ENCODE results near the gene ATP8B4.

ATP8B4 gene

GRCh38 chr15:49848282-49848724 lies 270.7 kb downstream of the ATP8B4 start:
- FAIRE-seq = no peak

DNA sequence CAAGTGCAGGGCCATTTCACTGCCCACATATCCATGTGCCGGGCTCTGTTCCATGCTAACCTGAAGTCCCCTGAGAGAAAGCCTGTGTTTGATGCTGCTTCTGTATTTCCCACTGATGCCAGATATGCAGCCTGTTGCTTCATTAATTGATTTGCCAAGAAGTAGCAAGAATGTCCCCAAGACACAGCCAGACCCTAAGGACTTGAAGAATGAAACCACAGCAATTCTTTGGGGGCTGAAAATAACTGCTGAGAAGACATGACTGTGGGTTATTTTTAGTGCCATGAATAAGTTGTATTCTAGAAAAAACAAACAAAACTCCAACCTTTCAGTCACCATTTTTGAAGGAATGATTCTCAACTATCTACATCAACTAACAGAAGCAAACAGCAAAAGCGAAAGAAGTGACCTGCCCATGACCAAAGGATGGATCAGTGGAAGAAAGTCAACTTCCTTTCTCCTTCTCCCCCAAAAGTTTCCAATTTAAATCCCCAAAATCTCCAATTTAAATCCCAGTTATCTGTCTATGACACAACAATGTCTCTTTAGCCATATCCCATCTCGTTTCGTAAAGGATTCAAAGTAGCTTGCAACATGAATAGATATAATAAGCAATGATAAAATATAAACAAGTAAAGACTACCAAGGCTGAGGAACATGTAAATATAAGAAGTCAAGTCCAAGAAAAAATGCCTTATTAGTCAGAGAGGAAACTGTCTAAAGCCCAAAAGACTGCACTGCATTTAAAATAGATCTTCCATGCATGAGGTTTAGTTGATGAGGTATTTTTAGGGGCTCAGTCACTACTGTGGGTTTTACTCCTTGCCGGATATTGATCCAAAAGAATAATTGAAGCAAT lies 271.4 kb downstream of the ATP8B4 start:
- no peak for FAIRE-seq

- FAIRE-seq = no peak
Observed at GRCh38 chr15:49844390-49844789, 274.6 kb downstream of the ATP8B4 start.

GRCh38 chr15:49843725-49844124 lies 275.3 kb downstream of the ATP8B4 start:
- no peak for FAIRE-seq

GRCh38 chr15:49842031-49842730 lies 276.9 kb downstream of the ATP8B4 start:
- no peak for FAIRE-seq

- no peak for FAIRE-seq
Observed at GRCh38 chr15:49832511-49832910, 286.5 kb downstream of the ATP8B4 start.

DNA sequence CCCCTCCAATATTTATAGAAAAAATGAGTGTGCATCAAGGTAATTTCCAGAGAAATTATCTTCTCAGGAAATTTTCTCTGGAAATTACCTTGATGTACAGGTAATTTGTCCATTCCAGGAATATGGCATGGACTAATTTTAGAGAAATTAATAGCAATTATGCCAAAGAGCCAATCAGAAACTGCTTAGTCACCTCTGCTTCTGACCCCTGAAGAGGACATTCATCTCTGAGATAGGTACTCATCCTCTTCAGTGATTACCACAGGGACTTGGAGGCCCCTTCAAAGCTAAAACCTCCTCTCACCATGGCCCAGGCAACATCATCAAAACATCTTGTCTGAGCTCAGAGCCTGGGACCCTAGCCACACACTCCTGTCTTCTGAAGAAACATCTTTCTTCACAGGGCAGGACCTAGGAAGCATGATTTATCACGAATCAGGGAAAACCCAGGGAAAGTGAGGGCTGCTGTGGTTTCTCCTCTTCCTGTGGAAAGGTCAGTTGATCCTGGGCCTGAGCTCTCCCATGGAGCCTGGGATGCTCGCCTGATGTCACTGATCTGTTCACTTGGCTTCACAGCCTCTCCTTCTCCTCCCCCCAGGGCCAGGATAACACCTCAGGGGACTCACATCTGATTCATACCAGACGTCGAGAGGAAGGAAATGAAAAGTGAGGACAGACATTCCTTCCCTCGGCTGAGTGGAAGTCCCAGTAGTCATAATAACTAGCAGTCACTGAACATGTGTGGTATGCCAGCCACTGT lies 287.6 kb downstream of the ATP8B4 start:
- no peak for FAIRE-seq

DNA sequence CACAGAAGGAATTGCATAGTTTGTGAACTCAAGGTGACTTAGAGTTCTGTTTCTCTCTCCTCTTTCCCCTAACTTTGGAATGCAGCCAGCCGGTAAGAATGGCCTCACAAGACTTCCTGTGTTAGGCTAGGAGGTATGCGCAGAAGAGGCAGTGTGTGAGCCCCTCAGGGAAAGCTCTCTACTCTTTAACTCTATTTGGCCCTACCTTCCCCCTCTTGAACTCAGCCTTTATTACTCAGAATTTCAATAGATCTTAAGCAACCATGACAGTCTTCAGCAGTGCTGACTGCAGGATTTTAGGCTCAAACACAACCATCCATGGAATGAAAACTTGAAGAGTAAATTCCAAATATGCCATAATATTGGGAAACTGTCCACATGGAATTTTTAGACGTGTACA lies 288.6 kb downstream of the ATP8B4 start:
- FAIRE-seq = no peak

DNA sequence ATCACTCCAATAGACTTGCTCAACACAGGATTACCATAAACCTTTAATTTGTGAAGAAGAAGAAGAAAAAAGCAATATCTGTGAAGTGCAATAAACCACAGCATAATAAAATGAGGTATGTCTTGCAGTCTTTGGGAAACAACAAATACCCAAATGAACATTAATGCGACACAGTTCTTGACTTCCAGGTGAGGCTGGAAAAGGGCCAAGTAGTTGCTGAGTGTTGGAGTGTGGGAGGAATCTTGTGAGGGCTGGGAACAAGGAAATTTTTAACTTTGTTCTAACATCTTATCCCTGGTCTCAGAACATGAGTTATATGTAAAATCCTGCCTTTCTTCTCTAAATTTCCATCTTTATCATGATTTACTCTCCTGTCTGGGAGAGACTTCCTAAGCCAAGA lies 291.7 kb downstream of the ATP8B4 start:
- FAIRE-seq = no peak

GRCh38 chr15:49826640-49827234 lies 292.3 kb downstream of the ATP8B4 start:
- no peak for FAIRE-seq

- no peak for FAIRE-seq
Observed at GRCh38 chr15:49824775-49825099, 294.3 kb downstream of the ATP8B4 start.

DNA sequence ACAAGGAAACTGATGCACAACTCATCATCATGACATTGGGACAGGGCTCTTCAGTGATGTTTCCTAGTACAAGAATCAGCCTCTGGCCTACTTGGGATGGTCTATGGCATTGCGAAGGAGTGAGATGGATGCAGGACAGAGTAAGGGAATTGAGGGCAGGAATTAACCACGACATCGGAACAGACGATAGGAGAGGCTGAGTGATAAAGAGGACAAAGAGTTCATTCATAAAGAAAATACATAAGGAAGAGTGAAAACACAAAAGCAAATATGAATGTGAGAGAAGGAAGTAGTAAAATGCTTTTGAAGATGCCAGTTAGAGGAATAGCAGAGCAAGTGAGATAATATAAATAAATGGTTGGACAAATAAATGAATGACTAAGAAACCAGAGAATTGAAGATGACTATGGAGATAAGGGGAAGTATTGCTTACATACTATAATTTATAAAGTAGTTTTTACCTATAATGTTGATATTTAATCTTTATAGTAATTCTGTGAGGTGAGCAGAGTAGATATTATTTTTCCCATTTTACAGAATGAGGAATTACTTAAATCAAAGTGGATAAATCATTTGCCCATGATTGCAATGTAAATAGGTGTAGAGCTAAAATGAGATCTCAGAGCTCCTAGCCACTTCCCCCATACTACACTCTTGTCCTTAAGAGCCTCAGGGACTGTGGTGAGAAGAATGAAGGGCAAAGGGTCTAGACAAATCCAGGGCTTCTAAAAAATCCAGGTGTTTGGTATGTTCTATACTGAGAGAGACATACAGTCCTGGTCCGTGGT lies 294.9 kb downstream of the ATP8B4 start:
- FAIRE-seq = no peak

DNA sequence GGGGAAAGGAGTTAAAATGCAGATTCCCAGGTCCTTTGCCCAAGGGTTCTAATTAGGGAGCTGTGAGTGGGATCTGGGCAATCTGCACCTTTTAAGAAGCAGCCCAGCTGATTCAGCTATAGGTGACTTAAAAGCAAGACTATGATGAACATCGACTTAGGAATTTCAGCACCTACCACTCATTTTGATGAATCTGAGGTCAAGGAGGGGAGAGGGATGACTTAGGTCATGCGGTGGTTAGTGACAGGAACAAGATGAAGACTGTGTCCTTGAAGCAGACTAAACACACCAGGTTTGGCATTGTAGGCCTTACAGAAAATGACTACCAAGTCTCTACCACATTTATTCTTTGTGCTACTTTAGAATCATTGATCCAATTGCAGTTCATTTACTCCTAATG lies 301.9 kb downstream of the ATP8B4 start:
- no peak for FAIRE-seq

DNA sequence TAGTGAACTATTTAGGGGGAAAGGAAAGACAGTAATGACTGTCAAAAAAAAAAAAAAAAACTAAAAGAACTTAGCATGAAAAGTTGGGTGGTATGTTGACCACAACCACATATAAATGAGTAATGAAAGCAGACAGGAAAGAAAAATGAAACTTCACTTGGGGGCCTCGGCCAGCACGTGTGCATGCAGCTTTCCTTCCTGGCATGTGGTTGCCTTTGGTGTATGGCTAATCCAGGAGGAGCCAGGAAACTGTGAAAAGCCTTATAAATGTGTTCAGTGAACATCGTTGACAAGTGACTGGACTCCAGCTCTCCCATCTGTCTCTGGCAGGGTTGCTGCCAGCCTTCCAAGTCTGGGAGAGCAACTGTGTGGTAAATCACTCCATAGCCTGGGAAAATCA lies 303.1 kb downstream of the ATP8B4 start:
- FAIRE-seq = no peak

- FAIRE-seq = no peak
Observed at GRCh38 chr15:49815526-49815925, 303.5 kb downstream of the ATP8B4 start.

GRCh38 chr15:49814709-49815108 lies 304.3 kb downstream of the ATP8B4 start:
- FAIRE-seq = no peak

DNA sequence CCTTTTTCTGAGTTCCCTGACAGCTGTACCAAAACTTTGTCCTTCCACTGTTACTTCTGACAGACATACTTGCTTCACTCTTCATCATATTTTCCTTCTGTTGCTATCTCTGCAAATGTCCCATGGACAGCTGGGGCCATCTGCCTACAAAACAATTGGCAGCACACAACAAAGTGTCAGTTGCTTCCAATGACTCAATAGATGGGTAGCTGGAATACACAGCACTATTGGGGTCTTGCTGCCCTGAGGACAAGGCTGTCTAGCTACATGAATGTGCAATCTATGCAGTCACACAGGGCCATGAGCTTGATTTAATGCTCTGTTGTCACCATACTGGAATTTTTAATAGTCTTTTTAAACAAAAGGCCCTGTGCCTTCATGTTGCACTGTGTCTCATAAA lies 305.4 kb downstream of the ATP8B4 start:
- no peak for FAIRE-seq

DNA sequence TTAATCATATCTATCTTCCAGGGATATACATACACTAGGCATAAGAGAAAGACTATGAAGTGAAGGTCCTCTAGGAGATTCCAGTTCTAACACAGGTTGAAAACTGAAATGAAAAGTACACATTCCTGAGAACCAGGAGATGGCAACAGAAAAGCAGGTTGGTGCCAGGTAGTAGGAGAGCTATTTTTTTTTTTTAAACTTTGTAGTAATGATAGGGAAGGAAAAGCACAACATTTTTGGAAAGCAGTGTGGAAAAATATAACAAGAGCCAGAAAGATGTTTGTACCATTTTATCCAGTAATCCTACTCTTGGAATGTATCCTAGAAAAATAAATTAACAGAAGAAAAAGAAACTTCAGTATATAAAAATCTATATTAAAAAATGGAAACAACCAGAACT lies 308.3 kb downstream of the ATP8B4 start:
- no peak for FAIRE-seq

DNA sequence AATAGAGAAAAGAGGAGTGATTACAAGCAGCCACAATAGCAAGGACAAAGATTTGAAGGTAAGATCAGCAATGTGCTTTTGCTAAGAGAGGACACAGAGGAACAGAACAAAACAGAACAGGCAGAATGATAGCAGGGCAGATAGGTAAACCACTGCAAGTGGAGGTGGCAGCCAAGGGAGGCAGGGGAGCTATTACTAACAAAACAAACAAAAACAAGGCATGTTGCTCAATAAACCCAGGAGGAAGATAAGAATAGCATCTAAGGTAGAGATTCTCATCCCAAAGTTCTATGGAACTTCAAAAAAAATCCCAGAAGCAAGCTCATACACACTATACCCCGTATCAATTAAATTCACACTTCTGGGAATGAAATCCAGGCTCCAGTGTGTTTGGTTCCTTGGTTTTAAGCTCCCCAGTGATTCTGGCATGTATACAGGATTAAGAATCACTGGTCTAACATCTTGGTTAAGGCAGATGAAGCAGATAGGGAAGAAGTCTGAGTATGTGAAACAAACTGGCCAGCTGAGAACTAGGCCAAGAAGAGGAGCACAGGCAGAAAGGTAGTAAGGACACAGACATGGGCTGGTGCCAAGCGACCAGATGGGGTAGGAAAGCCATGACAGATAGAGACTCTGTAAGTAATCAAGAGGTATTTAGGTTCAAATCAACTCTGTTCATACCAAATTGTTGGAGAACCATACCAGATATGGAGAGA lies 309.0 kb downstream of the ATP8B4 start:
- no peak for FAIRE-seq

GRCh38 chr15:49808341-49808740 lies 310.7 kb downstream of the ATP8B4 start:
- no peak for FAIRE-seq
